NCI-H748 (cell line): Measurements from ENCODE around the gene HOMER3.
"Not testable (repeated sequence)": the region's sequence is repeated elsewhere in the genome, so short reads cannot be mapped to it uniquely, and the experiment has no call there.

Experiments
- DNase-seq: peaks from one replicate; lab custom pipeline; 2025; ENCODE audit not compliant: unreplicated experiment; lab: John Stamatoyannopoulos, UW

The HOMER3 gene

GRCh38 chr19:18903156-18904037, 37.6 kb downstream of the HOMER3 start:
- DNase-seq: no peak

DNA sequence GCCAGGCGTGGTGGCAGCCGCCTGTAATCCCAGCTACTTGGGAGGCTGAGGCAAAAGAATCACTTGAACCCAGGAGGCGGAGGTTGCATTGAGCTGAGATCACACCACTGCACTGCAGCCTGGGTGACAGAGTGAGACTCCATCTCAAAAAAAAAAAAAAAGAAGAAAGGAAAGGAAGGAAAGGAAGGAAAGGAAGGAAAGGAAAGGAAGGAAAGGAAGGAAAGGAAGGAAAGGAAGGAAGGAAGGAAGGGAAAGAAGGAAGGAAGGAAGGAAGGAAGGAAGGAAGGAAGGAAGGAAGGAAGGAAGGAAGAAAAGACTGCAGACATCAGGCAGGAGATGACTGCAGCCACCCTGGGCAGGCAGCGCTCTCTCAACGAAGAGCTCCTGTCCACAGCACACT, 38.5 kb downstream of the HOMER3 start:
- not testable (repeated sequence) for DNase-seq

- DNase-seq: no peak
Measured at GRCh38 chr19:18901491-18901890, 39.5 kb downstream of the HOMER3 start.

GRCh38 chr19:18900700-18901481, 40.1 kb downstream of the HOMER3 start:
- no peak for DNase-seq

- no peak for DNase-seq
Measured at GRCh38 chr19:18899624-18900560, 41.1 kb downstream of the HOMER3 start.

- no peak for DNase-seq
Measured at GRCh38 chr19:18898607-18899408, 42.2 kb downstream of the HOMER3 start.

- DNase-seq: no peak
Measured at GRCh38 chr19:18898081-18898606, 42.9 kb downstream of the HOMER3 start.

DNA sequence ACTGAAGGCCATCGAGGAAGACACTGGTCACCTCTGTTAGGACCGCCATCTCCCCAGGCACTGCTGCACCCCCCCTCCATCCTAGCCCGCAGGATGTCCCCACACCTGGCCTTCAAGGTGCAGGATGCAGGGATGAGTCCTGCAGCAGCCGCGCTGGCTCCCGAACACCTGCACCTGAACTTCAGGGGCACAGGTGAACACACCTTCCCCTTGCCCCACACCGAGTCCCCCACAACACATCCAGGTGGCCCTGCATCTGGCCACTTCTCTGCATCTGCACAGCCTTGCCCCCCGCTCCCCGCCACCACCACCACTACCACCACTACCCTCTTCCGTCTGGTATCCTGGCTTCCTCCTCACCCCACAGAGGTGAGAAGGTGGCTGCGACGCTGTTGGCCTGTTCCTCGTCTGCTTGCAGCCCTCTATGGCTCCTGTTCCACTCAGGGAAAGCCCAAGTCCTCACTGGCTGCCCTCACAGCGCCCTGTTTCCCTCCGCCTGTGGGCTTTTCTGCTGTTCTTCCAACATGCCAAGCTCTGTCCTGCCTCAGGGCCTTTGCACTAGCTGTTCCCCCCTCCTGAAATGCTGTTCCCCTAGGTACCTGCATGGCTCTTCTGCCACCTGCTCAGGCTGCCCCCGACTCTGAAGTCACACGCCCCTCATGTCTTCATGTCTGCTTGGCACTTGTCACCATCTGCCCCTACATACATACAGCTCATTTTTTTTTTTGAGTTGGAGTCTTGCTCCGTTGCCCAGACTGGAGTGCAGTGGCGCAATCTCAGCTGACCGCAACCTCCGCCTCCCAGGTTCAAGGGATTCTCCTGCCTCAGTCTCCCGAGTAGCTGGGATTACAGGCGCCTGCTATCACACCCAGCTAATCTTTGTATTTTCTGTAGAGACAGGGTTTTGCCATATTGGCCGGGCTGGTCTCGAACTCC, 43.7 kb downstream of the HOMER3 start:
- DNase-seq: no peak

- DNase-seq: peak; percentile 22
Measured at GRCh38 chr19:18896421-18896841, 44.6 kb downstream of the HOMER3 start.

DNA sequence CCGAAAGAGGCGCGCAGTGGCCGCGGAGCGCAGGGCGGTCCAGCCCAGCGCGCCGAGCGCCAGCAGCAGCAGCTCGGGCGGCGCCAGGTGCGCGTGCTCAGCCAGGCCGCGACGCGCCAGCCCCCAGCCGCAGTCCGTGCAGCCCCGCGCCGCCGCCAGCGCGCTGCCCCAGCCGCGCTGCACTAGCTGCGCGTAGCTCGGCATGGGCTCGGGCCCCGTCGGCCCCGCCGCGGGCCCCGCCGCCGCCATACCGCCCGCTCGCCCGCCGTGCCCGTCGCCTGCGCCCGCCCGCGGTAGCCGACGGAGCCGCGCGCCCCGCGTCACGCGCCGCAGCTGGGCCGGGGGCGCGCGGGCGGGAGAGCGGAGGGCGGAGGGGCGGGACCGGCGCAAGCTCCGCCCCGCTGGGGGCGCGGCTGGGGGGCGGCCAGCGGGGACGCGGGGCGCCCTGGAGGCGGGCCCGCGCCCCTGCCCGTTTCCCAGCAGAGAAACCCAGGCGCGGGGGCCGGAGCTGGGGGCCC, 45.1 kb downstream of the HOMER3 start, which contains the start of gene CERS1:
CERS1 (minus strand) TSS at position 335 of the 518 bp plus-strand sequence; CDS start at position 249, 86 bp downstream.
- DNase-seq: peak; percentile 67

DNA sequence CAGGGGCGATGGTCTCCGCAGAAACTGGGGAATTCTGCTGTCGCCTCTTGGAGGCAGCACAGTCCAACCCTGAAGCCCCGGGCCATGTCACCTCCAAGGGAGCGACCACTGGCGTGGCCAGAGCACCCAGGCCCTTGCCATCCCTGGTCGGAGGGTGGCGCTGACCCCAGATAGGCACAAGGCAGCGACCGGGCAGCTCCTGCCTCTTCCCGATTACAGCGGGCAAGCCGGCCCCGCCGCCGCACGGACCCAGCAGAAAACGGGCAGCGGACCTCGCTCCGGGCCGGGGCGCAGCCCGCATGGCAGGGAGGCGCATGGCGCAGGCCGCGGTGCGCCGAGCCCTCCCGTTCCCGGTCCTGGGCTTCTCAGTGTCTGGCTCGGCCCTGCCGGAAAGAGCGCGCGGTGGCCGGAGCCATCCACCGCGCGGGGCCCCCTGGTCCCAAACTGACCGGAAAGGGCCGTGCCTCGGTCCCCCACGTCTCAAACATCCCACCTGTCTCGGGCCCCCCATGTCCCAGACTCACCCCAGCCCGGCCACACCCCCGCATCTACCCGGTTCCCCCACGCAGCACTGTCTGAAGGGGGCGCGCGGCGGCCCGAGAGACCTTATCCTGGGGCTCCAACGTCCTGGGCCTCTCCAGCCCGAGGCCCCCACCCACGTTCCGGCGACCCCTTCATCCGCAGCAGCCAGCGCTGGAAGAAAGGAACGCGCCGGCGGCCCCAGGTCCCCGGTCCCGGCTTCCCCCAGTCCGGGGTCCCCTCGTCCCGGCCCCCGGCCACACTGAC, 45.8 kb downstream of the HOMER3 start:
- peak; percentile 72 for DNase-seq

DNA sequence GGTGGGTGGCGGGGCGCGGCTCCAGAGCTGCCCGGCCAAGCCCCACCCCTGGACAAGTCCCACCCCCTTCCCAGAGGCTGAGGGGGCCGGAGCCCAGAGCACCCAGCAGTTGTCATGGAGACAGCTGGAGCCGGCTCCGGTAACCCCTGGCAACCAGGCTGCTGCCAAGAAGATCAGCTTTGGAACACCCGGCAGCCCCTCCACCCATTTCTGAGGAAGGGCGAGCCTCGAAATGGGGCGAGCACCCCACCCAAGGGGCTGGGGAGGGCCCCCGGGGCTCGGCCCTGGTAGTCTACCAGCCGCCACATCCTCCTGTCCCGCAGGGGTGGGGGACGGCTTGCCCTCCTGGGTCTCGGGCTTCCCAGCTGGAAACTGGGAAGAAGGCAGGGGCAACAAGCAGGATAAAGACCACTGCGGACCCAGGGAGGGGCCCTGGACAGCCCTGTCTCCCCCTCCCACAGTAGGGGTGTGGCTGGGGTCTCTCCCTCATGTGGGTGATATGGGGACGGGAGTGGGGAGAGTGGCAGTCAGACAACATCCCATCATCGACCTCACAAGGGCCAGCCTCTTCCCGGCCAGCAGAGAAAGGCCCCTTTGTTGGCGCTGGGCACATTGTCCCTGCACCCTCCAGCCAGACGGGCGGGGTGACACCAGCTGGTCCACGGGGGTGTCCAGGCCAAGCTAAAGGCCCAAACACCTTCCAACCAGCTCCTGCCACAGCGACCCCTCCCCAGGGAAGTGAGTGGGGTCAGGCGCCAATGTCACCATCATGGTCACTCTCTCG, 46.6 kb downstream of the HOMER3 start:
- DNase-seq: peak; percentile 91

- DNase-seq: no peak
Measured at GRCh38 chr19:18893587-18894253, 47.3 kb downstream of the HOMER3 start.

GRCh38 chr19:18889949-18890745, 50.9 kb downstream of the HOMER3 start:
- no peak for DNase-seq

- no peak for DNase-seq
Measured at GRCh38 chr19:18886972-18887371, 54.0 kb downstream of the HOMER3 start.
